B cell (primary cell): ENCODE measurements around the gene FKBP11. TPM values are rescaled to one million over a fixed set of nuclear protein-coding genes. Genes with fewer than 3 reads are reported as not detected.

Experiments used
- ATAC-seq: fragments of 200-7000 bp; cut with Tn5 transposase; one replicate; pipeline ENCODE4 v1.10.0; 2021; ENCODE audit warnings: low read depth, mild to moderate bottlenecking, moderate number of reproducible peaks, moderate library complexity
- CTCF ChIA-PET: fragments of 350-600 bp; sonication (Branson Sonifier 250); formaldehyde crosslinking; loops from one replicate; lab custom pipeline; 2021; ENCODE audit warnings: antibody characterized with exemption, inconsistent platforms; lab: Charles Lee
- POLR2A ChIA-PET: fragments of 350-600 bp; sonication (Branson Sonifier 250); formaldehyde crosslinking; loops from one replicate; lab custom pipeline; 2021; ENCODE audit warnings: antibody characterized with exemption; lab: Charles Lee
- DNase-seq: peaks from one replicate; pipeline ENCODE4 v3.0.0; 2013
- H2AFZ ChIP-seq: 2 replicates; pipeline ENCODE4 v1.6.1; 2012; ENCODE audit warnings: mild to moderate bottlenecking, low read depth, low read length; ENCODE audit not compliant: insufficient read depth, poor library complexity, severe bottlenecking
- H3K27ac ChIP-seq, 2 donors: 1 replicate in 1 of 2; 2 replicates in 1 of 2; pipeline ENCODE4 v1.5.1; 2012 to 2013; ENCODE audit warnings: low read length in 2 of 2, mild to moderate bottlenecking in 2 of 2, moderate library complexity in 1 of 2
- H3K27me3 ChIP-seq, 4 experiments: fragments of 200-600 bp in 1 of 4; sonication (generic) in 1 of 4; replicated peaks in 1 of 4; 1 replicate in 2 of 4; 2 replicates in 2 of 4; pipeline versions ENCODE4 v1.6.1 to v1.7.0; 2013 to 2016; ENCODE audit warnings: low read length in 3 of 4, mild to moderate bottlenecking in 2 of 4, mixed read lengths in 1 of 4, moderate library complexity in 1 of 4; ENCODE audit not compliant: insufficient read depth in 4 of 4, control insufficient read depth in 3 of 4; ENCODE audit errors: control extremely low read depth in 1 of 4
- H3K36me3 ChIP-seq, 2 experiments: replicated peaks in 1 of 2; 1 replicate in 1 of 2; 2 replicates in 1 of 2; pipeline versions ENCODE4 v1.6.1 to v1.7.1; 2013; ENCODE audit warnings: low read length in 1 of 2; ENCODE audit not compliant: insufficient read depth in 2 of 2, control insufficient read depth in 1 of 2; ENCODE audit errors: control extremely low read depth in 1 of 2, extremely low read depth in 1 of 2
- H3K4me1 ChIP-seq, 2 donors: fragments of 200-600 bp in 1 of 2; sonication (generic) in 1 of 2; 1 replicate in 1 of 2; 2 replicates in 1 of 2; pipeline versions ENCODE4 v1.5.1 to v1.6.1; 2013 to 2017; ENCODE audit warnings: low read length in 2 of 2; ENCODE audit not compliant: control insufficient read depth in 2 of 2, insufficient read depth in 2 of 2
- H3K4me2 ChIP-seq: replicated peaks from 2 replicates; pipeline ENCODE3; 2012; ENCODE audit warnings: mild to moderate bottlenecking, low read depth, low read length; ENCODE audit not compliant: poor library complexity, severe bottlenecking
- H3K4me3 ChIP-seq, 5 experiments: fragments of 200-600 bp in 1 of 5; sonication (generic) in 1 of 5; 1 replicate in 3 of 5; 2 replicates in 2 of 5; pipeline versions ENCODE4 v1.5.1 to v1.7.0; 2011 to 2016; ENCODE audit warnings: low read length in 4 of 5, mild to moderate bottlenecking in 4 of 5, low read depth in 2 of 5, control low read depth in 1 of 5, moderate library complexity in 1 of 5; ENCODE audit not compliant: insufficient read depth in 1 of 5; ENCODE audit errors: control extremely low read depth in 1 of 5, extremely low read depth in 1 of 5
- H3K79me2 ChIP-seq: fragments of 200-600 bp; sonication (generic); one replicate; pipeline ENCODE4 v1.6.0; 2016; ENCODE audit warnings: low read length; ENCODE audit not compliant: control insufficient read depth, insufficient read depth
- H3K9ac ChIP-seq: fragments of 200-600 bp; sonication (generic); 2 replicates; pipeline ENCODE4 v1.6.1; 2017; ENCODE audit warnings: mild to moderate bottlenecking, low read length, moderate library complexity
- H3K9me3 ChIP-seq, 3 donors: one replicate each; pipeline versions ENCODE4 v1.6.1 to v1.7.1; 2013; ENCODE audit warnings: low read length in 2 of 3; ENCODE audit not compliant: control insufficient read depth in 2 of 3, insufficient read depth in 1 of 3; ENCODE audit errors: control extremely low read depth in 1 of 3
- H4K20me1 ChIP-seq: 2 replicates; pipeline ENCODE4 v1.6.0; 2012; ENCODE audit warnings: mild to moderate bottlenecking, low read length; ENCODE audit not compliant: insufficient read depth, control insufficient read depth, poor library complexity, severe bottlenecking
- H3K27ac Mint-ChIP-seq: one replicate; pipeline ENCODE4 v1.8.0; 2021; ENCODE audit warnings: mixed read lengths
- H3K27me3 Mint-ChIP-seq: one replicate; pipeline ENCODE4 v1.8.0; 2021; ENCODE audit warnings: mixed read lengths
- H3K4me1 Mint-ChIP-seq: one replicate; pipeline ENCODE4 v1.8.0; 2021; ENCODE audit warnings: mixed read lengths
- H3K4me3 Mint-ChIP-seq: one replicate; pipeline ENCODE4 v1.8.0; 2021; ENCODE audit warnings: mixed read lengths
- H3K9me3 Mint-ChIP-seq: one replicate; pipeline ENCODE4 v1.8.0; 2022; ENCODE audit warnings: mixed read lengths; ENCODE audit not compliant: insufficient read depth
- EZH2 ChIP-seq: IDR thresholded peaks from 2 replicates; pipeline ENCODE4 v1.6.1; 2012; ENCODE audit warnings: borderline replicate concordance, low read depth, mild to moderate bottlenecking, moderate library complexity, low read length; ENCODE audit not compliant: insufficient read depth, poor library complexity, severe bottlenecking
- WGBS: methylation state at CpG from one replicate; pipeline ENCODE4 v1.1.5; 2013; ENCODE audit warnings: missing lambda C conversion rate; ENCODE audit not compliant: insufficient coverage; 5-methylcytosine and 5-hydroxymethylcytosine counted together
- intact Hi-C: fragments of 100-400 bp; cut with micrococcal nuclease; formaldehyde crosslinking; loops from one replicate; pipeline ENCODE4 v1.10.0; 2022
- polyA plus RNA-seq: library from polyadenylated mRNA; depleted of rRNA; stranded (reverse); fragments of >200 nt; gene quantifications from 2 replicates; pipeline ENCODE4 v1.2.3, GENCODE V29; 2012
- total RNA-seq, 2 donors: library from RNA; stranded (reverse); fragments of 120-200 nt in 1 of 2; gene quantifications; 1 replicate in 1 of 2; 2 replicates in 1 of 2; pipeline versions ENCODE4 v1.2.3 to v1.2.4, GENCODE V29; 2013 to 2022
- TF ChIP-seq, protein P1 (sequence below): fragments of 200-600 bp; IDR thresholded peaks from one replicate; pipeline ENCODE4 v1.8.0; 2022; ENCODE audit warnings: antibody characterized with exemption, mild to moderate bottlenecking

Gene FKBP11
- total and polyA plus RNA-seq, 2 donors (not counting 1 experiment from before 2014, with no cell fraction given): 26.7 to 52.5 TPM

DNA sequence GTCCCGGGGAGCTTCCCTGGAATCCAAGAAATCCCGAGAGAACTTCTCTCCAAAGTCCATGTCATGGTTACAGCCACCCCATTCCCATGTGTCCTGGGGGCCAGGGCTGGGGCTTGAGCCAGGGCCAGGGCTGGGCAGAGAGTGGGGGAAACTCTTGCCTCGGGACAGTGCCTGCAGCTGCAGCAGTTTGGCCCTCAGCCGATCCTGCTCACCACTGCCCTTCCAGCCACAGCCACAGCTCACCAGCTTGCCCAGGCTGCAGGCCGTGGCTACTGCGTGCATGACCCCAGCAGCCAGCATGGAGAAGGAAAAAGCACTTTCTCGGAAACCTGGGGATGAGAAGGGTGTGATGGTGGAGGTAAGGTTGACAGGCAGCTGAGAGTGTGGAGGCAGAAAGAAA lies 42.7 kb upstream of the FKBP11 start:
- peaks cover 20% of the 10 kb centered on the region for H4K20me1 ChIP-seq
- H3K27ac Mint-ChIP-seq: no peak overlapping the region
- H2AFZ ChIP-seq: no peak overlapping the region
- ChIA-PET CTCF (interaction anchor here (0.6 to 7.2 kb wide), 7 partner anchors 10 to 115 kb away, joined by 3 to 71 read pairs (median 4); partner anchors contain the start of genes ARF3, FKBP11 and WNT1), POLR2A (interaction anchor here (0.6 kb wide), 1 partner anchor 9 kb away, joined by 6 read pairs; no protein-coding TSS in a partner anchor)
- H3K4me2 ChIP-seq: no peak overlapping the region
- no peak overlapping the region for H3K4me3 Mint-ChIP-seq
- H3K4me1 ChIP-seq: peaks cover 39 to 48% of the 10 kb centered on the region in 2 donors
- H3K9me3 ChIP-seq: peaks cover 0 to 20% (median 0%) of the 10 kb centered on the region in 3 donors
- 100% methylated on average over 3 of the region's 7 CpGs for WGBS
- no peak for ATAC-seq
- H3K27me3 ChIP-seq: peaks cover 0 to 33% (median 27%) of the 10 kb centered on the region in 4 experiments
- H3K9ac ChIP-seq: no peak overlapping the region
- no peaks in the 10 kb centered on the region for H3K36me3 ChIP-seq
- H3K27ac ChIP-seq: no peak overlapping the region
- no peak for DNase-seq
- intact Hi-C loops: no loop called here
- H3K4me3 ChIP-seq: no peak overlapping the region
- H3K27me3 Mint-ChIP-seq: peaks cover 23% of the 10 kb centered on the region
- peaks cover 40% of the 10 kb centered on the region for H3K4me1 Mint-ChIP-seq
- H3K79me2 ChIP-seq: no peaks in the 10 kb centered on the region
- H3K9me3 Mint-ChIP-seq: no peaks in the 10 kb centered on the region
- TF ChIP-seq, protein P1, sequence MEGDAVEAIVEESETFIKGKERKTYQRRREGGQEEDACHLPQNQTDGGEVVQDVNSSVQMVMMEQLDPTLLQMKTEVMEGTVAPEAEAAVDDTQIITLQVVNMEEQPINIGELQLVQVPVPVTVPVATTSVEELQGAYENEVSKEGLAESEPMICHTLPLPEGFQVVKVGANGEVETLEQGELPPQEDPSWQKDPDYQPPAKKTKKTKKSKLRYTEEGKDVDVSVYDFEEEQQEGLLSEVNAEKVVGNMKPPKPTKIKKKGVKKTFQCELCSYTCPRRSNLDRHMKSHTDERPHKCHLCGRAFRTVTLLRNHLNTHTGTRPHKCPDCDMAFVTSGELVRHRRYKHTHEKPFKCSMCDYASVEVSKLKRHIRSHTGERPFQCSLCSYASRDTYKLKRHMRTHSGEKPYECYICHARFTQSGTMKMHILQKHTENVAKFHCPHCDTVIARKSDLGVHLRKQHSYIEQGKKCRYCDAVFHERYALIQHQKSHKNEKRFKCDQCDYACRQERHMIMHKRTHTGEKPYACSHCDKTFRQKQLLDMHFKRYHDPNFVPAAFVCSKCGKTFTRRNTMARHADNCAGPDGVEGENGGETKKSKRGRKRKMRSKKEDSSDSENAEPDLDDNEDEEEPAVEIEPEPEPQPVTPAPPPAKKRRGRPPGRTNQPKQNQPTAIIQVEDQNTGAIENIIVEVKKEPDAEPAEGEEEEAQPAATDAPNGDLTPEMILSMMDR: no peak
- no peak for TF ChIP-seq EZH2

DNA sequence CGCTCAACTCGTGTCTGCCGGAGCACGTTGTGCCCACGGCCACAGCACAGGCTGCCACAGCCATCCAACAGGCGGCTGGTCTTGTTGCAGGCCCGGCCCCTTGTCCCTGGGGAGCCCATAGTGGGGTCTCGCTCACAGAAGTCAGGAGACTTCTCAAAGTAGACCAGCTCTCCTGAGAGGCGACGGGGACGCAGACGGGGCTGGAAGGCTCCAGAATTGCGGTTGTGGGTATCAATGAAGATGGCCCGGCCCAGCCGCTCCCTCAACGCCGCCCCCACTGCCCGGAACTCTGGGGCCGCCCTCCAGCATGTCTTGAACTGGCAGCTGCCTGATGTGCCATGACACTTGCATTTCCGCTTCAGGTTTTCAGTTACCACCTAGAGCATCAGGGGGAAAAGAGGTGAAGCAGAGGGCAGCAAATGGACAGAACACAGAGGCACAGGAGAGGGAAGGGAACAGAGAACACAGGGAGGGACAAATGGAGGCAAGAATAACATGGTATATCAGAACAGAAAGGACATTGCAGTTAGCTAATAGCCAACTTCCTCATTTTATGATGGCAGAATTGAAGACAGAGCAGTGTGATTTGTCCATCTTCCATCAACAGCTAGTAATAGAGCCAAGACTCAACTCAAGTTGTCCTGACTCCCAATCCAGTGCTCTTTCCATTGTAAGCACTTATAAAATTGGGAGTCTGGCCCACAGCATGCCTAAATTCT lies 41.0 kb upstream of the FKBP11 start:
- H2AFZ ChIP-seq: peak overlapping the region; percentile 32
- H3K36me3 ChIP-seq: no peaks in the 10 kb centered on the region
- WGBS: 79% methylated on average over 20 of the region's 20 CpGs
- no peak overlapping the region for H3K4me3 Mint-ChIP-seq
- no peak overlapping the region for H3K9ac ChIP-seq
- H3K9me3 ChIP-seq: peaks cover 0 to 13% (median 0%) of the 10 kb centered on the region in 3 donors
- ChIA-PET CTCF (interaction anchor here (1.2 to 7.2 kb wide), 7 partner anchors 9 to 114 kb away, joined by 3 to 71 read pairs (median 5); partner anchors contain the start of genes ARF3, DDX23, FKBP11 and WNT1), POLR2A (no interaction called here)
- no peak overlapping the region for H3K27ac Mint-ChIP-seq
- DNase-seq: peak; percentile 36
- peak overlapping the region; percentile 17 for H3K4me2 ChIP-seq
- H3K4me1 Mint-ChIP-seq: peaks cover 29% of the 10 kb centered on the region
- no peak overlapping the region for H3K27ac ChIP-seq
- H3K4me3 ChIP-seq: no peak overlapping the region
- H4K20me1 ChIP-seq: peaks cover 13% of the 10 kb centered on the region
- H3K27me3 ChIP-seq: peaks cover 0 to 16% (median 12%) of the 10 kb centered on the region in 4 experiments
- peaks cover 23 to 33% of the 10 kb centered on the region in 2 donors for H3K4me1 ChIP-seq
- no peak for ATAC-seq
- no peaks in the 10 kb centered on the region for H3K9me3 Mint-ChIP-seq
- intact Hi-C loops: no loop called here
- H3K79me2 ChIP-seq: no peaks in the 10 kb centered on the region
- H3K27me3 Mint-ChIP-seq: peaks cover 10% of the 10 kb centered on the region
- TF ChIP-seq EZH2: no peak
- TF ChIP-seq, protein P1: no peak
